T-cell (primary cell): ENCODE results near the gene TFDP2. TPM values are rescaled to one million over a fixed set of nuclear protein-coding genes. Genes with fewer than 3 reads are reported as not detected.

Experiments used
- ATAC-seq, 4 experiments: fragments of 200-7000 bp in 3 of 4; fragments of 150-1000 bp in 1 of 4; cut with Tn5 transposase; replicated peaks in 1 of 4; 1 replicate in 3 of 4; 2 replicates in 1 of 4; pipeline ENCODE4 v1.10.0; 2021; ENCODE audit warnings: moderate library complexity in 3 of 4, mild to moderate bottlenecking in 2 of 4, moderate number of reproducible peaks in 1 of 4
- CTCF ChIA-PET, 2 donors: fragments of 300-600 bp; sonication (Branson Sonifier 250); formaldehyde crosslinking; loops; one replicate each; lab custom pipeline; 2022; ENCODE audit warnings: antibody characterized with exemption in 2 of 2; lab: Charles Lee
- POLR2A ChIA-PET, 2 donors: fragments of 300-600 bp; sonication (Branson Sonifier 250); formaldehyde crosslinking; loops; one replicate each; lab custom pipeline; 2022; ENCODE audit warnings: antibody characterized with exemption in 2 of 2; lab: Charles Lee
- DNase-seq, 35 experiments: peaks; one replicate each; pipeline versions ENCODE4 v3.0.0 to v3.0.0-alpha.2; 2013 to 2023
- H3K27ac ChIP-seq: one replicate; pipeline ENCODE4 v1.5.1; 2013; ENCODE audit warnings: low read length
- H3K27me3 ChIP-seq, 2 experiments: replicated peaks in 1 of 2; 1 replicate in 1 of 2; 2 replicates in 1 of 2; pipeline versions ENCODE4 v1.6.1 to v1.7.0; 2013; ENCODE audit warnings: low read length in 1 of 2, mixed read lengths in 1 of 2; ENCODE audit not compliant: control insufficient read depth in 2 of 2, insufficient read depth in 2 of 2; ENCODE audit errors: extremely low read depth in 1 of 2
- H3K36me3 ChIP-seq, 2 donors: 1 replicate in 1 of 2; 2 replicates in 1 of 2; pipeline versions ENCODE4 v1.6.1 to v1.7.0; 2013; ENCODE audit warnings: low read length in 1 of 2; ENCODE audit not compliant: control insufficient read depth in 2 of 2, insufficient read depth in 1 of 2; ENCODE audit errors: extremely low read depth in 1 of 2
- H3K4me1 ChIP-seq, 2 experiments: 1 replicate in 1 of 2; 2 replicates in 1 of 2; pipeline versions ENCODE4 v1.6.1 to v1.7.0; 2013; ENCODE audit warnings: low read length in 2 of 2, mixed read lengths in 1 of 2; ENCODE audit not compliant: insufficient read depth in 2 of 2, control insufficient read depth in 1 of 2; ENCODE audit errors: extremely low read depth in 1 of 2
- H3K4me3 ChIP-seq, 2 donors: 1 replicate in 1 of 2; 2 replicates in 1 of 2; pipeline versions ENCODE4 v1.5.1 to v1.7.0; 2013; ENCODE audit warnings: mild to moderate bottlenecking in 2 of 2, low read length in 1 of 2, moderate library complexity in 1 of 2; ENCODE audit not compliant: control insufficient read depth in 1 of 2; ENCODE audit errors: extremely low read depth in 1 of 2
- H3K9me3 ChIP-seq: 2 replicates; pipeline ENCODE4 v1.7.0; 2013
- H3K27ac Mint-ChIP-seq, 2 donors: one replicate each; pipeline ENCODE4 v1.8.0; 2020 to 2021; ENCODE audit warnings: mild to moderate bottlenecking in 2 of 2, mixed read lengths in 2 of 2
- H3K27me3 Mint-ChIP-seq, 2 donors: one replicate each; pipeline ENCODE4 v1.8.0; 2021 to 2022; ENCODE audit warnings: mixed read lengths in 2 of 2
- H3K36me3 Mint-ChIP-seq: one replicate; pipeline ENCODE4 v1.8.0; 2021; ENCODE audit warnings: mixed read lengths
- H3K4me1 Mint-ChIP-seq, 3 donors: one replicate each; pipeline ENCODE4 v1.8.0; 2020 to 2022; ENCODE audit warnings: mixed read lengths in 3 of 3, mild to moderate bottlenecking in 1 of 3
- H3K4me3 Mint-ChIP-seq, 3 donors: one replicate each; pipeline ENCODE4 v1.8.0; 2020 to 2022; ENCODE audit warnings: mild to moderate bottlenecking in 3 of 3, mixed read lengths in 3 of 3, moderate library complexity in 3 of 3
- H3K9me3 Mint-ChIP-seq, 3 donors: one replicate each; pipeline ENCODE4 v1.8.0; 2020 to 2022; ENCODE audit warnings: mixed read lengths in 3 of 3
- WGBS: methylation state at CpG from one replicate; pipeline ENCODE4 v1.1.5; 2013; ENCODE audit warnings: missing lambda C conversion rate; ENCODE audit not compliant: insufficient coverage; 5-methylcytosine and 5-hydroxymethylcytosine counted together
- total RNA-seq, 35 experiments: library from RNA in 6 of 35; stranded (reverse) in 6 of 35; fragments of 120-200 nt in 1 of 35; gene quantifications; one replicate each; pipeline versions ENCODE4 v1.2.1 to v1.2.4 and lab custom pipeline; 2013 to 2026

TFDP2 gene
- total RNA-seq, 5 donors from 2014 or later (not counting 1 experiment from before 2014, with no cell fraction given) = 30.1 to 45.0 (median 35.5) TPM

- H3K27ac Mint-ChIP-seq = no peak overlapping the region
- peaks cover 0 to 5% (median 0%) of the 10 kb centered on the region in 3 donors for H3K9me3 Mint-ChIP-seq
- Histone ChIP-seq H3K36me3 (no peaks in the 10 kb centered on the region), H3K4me3 (no peak overlapping the region), H3K4me1 (no peaks in the 10 kb centered on the region), H3K27ac (no peak overlapping the region), H3K9me3 (no peaks in the 10 kb centered on the region), H3K27me3 (no peaks in the 10 kb centered on the region)
- ChIA-PET CTCF (no interaction called here), POLR2A (no interaction called here)
- no peak for ATAC-seq
- WGBS = no CpG with 5 or more reads among the region's 4 CpGs
- DNase-seq = no peak
- H3K27me3 Mint-ChIP-seq = no peaks in the 10 kb centered on the region
- peaks cover 14 to 23% (median 22%) of the 10 kb centered on the region in 3 donors for H3K4me1 Mint-ChIP-seq
- no peaks in the 10 kb centered on the region for H3K36me3 Mint-ChIP-seq
- H3K4me3 Mint-ChIP-seq = no peak overlapping the region
Observed at GRCh38 chr3:142033292-142033691, 116.1 kb downstream of the TFDP2 start.

- Histone ChIP-seq H3K9me3 (no peaks in the 10 kb centered on the region), H3K4me3 (no peak overlapping the region), H3K27me3 (no peaks in the 10 kb centered on the region), H3K4me1 (peaks cover 0 to 5% of the 10 kb centered on the region in 2 experiments), H3K36me3 (no peaks in the 10 kb centered on the region), H3K27ac (no peak overlapping the region)
- Mint-ChIP-seq H3K27me3 (no peaks in the 10 kb centered on the region), H3K9me3 (peaks cover 0 to 5% (median 0%) of the 10 kb centered on the region in 3 donors), H3K36me3 (peaks cover 2% of the 10 kb centered on the region), H3K4me3 (no peak overlapping the region), H3K4me1 (peaks cover 21 to 32% (median 32%) of the 10 kb centered on the region in 3 donors), H3K27ac (no peak overlapping the region)
- ChIA-PET CTCF (interaction anchor here in 1 of 2 donors (0.5 kb wide), 1 partner anchor 9 kb away, joined by 3 read pairs; no protein-coding TSS in a partner anchor), POLR2A (no interaction called here)
- ATAC-seq (no peak), DNase-seq (no peak)
Observed at GRCh38 chr3:142031575-142031974, 117.8 kb downstream of the TFDP2 start.

- Mint-ChIP-seq H3K27ac (no peak overlapping the region), H3K4me1 (peaks cover 28 to 39% (median 33%) of the 10 kb centered on the region in 3 donors), H3K9me3 (no peaks in the 10 kb centered on the region), H3K36me3 (peaks cover 2% of the 10 kb centered on the region), H3K27me3 (no peaks in the 10 kb centered on the region), H3K4me3 (no peak overlapping the region)
- Histone ChIP-seq H3K4me1 (peaks cover 0 to 7% of the 10 kb centered on the region in 2 experiments), H3K27ac (no peak overlapping the region), H3K27me3 (no peaks in the 10 kb centered on the region), H3K9me3 (no peaks in the 10 kb centered on the region), H3K4me3 (no peak overlapping the region), H3K36me3 (no peaks in the 10 kb centered on the region)
- ATAC-seq (no peak), DNase-seq (no peak)
- ChIA-PET POLR2A (interaction anchor here in 1 of 2 donors (0.5 kb wide), 1 partner anchor 22 kb away, joined by 4 read pairs; no protein-coding TSS in a partner anchor), CTCF (interaction anchor here in 1 of 2 donors (0.7 to 1.0 kb wide), 3 partner anchors 103 to 179 kb away, joined by 3 read pairs; no protein-coding TSS in a partner anchor)
- WGBS = 100% methylated on average over 1 of the region's 5 CpGs
Observed at GRCh38 chr3:142029791-142030190, 119.6 kb downstream of the TFDP2 start.

- H3K4me3 Mint-ChIP-seq = peak overlapping the region in 1 of 3 donors; percentile 5
- 50% methylated on average over 1 of the region's 3 CpGs for WGBS
Observed at GRCh38 chr3:142029052-142029642, 120.2 kb downstream of the TFDP2 start.

GRCh38 chr3:142028243-142028777 lies 121.0 kb downstream of the TFDP2 start:
- Histone ChIP-seq H3K9me3 (no peaks in the 10 kb centered on the region), H3K4me1 (peaks cover 0 to 7% of the 10 kb centered on the region in 2 experiments), H3K36me3 (no peaks in the 10 kb centered on the region), H3K4me3 (peak overlapping the region; percentile 46 to 71), H3K27me3 (no peaks in the 10 kb centered on the region), H3K27ac (no peak overlapping the region)
- DNase-seq = peak in 22 of 35 experiments; percentile 1 to 71 (median 18)
- Mint-ChIP-seq H3K36me3 (peaks cover 7% of the 10 kb centered on the region), H3K9me3 (no peaks in the 10 kb centered on the region), H3K27me3 (no peaks in the 10 kb centered on the region), H3K4me3 (peak overlapping the region; percentile 80 to 88 (median 87)), H3K27ac (peak overlapping the region; percentile 21 to 74), H3K4me1 (peaks cover 33 to 41% (median 36%) of the 10 kb centered on the region in 3 donors)
- POLR2A ChIA-PET = interaction anchor here in 1 of 2 donors (0.6 kb wide), 2 partner anchors 35 to 419 kb away, joined by 3 to 4 read pairs; no protein-coding TSS in a partner anchor
- CTCF ChIA-PET = interaction anchor here in 1 of 2 donors (0.6 to 1.0 kb wide), 4 partner anchors 23 to 468 kb away, joined by 3 to 4 read pairs (median 4); no protein-coding TSS in a partner anchor
- ATAC-seq = peak; percentile 75 to 92 (median 76)
- no CpG with 5 or more reads among the region's 4 CpGs for WGBS

More at GRCh38 chr3:142029052-142029642, 120.2 kb downstream of the TFDP2 start:
- DNase-seq (no peak), ATAC-seq (no peak)
- peaks cover 0 to 7% of the 10 kb centered on the region in 2 experiments for H3K4me1 ChIP-seq
- CTCF ChIA-PET = interaction anchor here in 1 of 2 donors (0.7 to 1.0 kb wide), 4 partner anchors 104 to 469 kb away, joined by 3 read pairs; no protein-coding TSS in a partner anchor
- no peak overlapping the region for H3K27ac ChIP-seq
- no peak overlapping the region for H3K4me3 ChIP-seq
- Mint-ChIP-seq H3K27ac (peak overlapping the region in 1 of 2 donors; percentile 44), H3K36me3 (peaks cover 6% of the 10 kb centered on the region), H3K4me1 (peaks cover 31 to 40% (median 33%) of the 10 kb centered on the region in 3 donors), H3K27me3 (no peaks in the 10 kb centered on the region), H3K9me3 (no peaks in the 10 kb centered on the region)
- no peaks in the 10 kb centered on the region for H3K36me3 ChIP-seq
- POLR2A ChIA-PET = interaction anchor here in 1 of 2 donors (0.5 kb wide), 1 partner anchor 22 kb away, joined by 4 read pairs; no protein-coding TSS in a partner anchor
- no peaks in the 10 kb centered on the region for H3K27me3 ChIP-seq
- H3K9me3 ChIP-seq = no peaks in the 10 kb centered on the region

GRCh38 chr3:142027735-142028134 lies 121.6 kb downstream of the TFDP2 start:
- peak overlapping the region; percentile 78 to 87 (median 79) for H3K4me3 Mint-ChIP-seq
- Histone ChIP-seq H3K27me3 (no peaks in the 10 kb centered on the region), H3K4me3 (peak overlapping the region; percentile 46 to 71), H3K36me3 (no peaks in the 10 kb centered on the region), H3K27ac (no peak overlapping the region), H3K4me1 (peaks cover 0 to 7% of the 10 kb centered on the region in 2 experiments), H3K9me3 (no peaks in the 10 kb centered on the region)
- no peaks in the 10 kb centered on the region for H3K27me3 Mint-ChIP-seq
- DNase-seq (peak in 22 of 35 experiments; percentile 1 to 39 (median 13)), ATAC-seq (peak in 3 of 4 experiments; percentile 46 to 80 (median 53))
- peak overlapping the region; percentile 40 to 80 for H3K27ac Mint-ChIP-seq
- CTCF ChIA-PET = interaction anchor here in 1 of 2 donors (0.8 kb wide), 2 partner anchors 73 to 115 kb away, joined by 3 to 4 read pairs; no protein-coding TSS in a partner anchor
- H3K36me3 Mint-ChIP-seq = peaks cover 7% of the 10 kb centered on the region
- H3K9me3 Mint-ChIP-seq = no peaks in the 10 kb centered on the region
- peaks cover 33 to 41% (median 36%) of the 10 kb centered on the region in 3 donors for H3K4me1 Mint-ChIP-seq
- WGBS = no CpG with 5 or more reads among the region's 2 CpGs
- POLR2A ChIA-PET = no interaction called here
